ENCODE results near the gene SLITRK3. TPM values are rescaled to one million over a fixed set of nuclear protein-coding genes. Genes with fewer than 3 reads are reported as not detected.

The SLITRK3 gene
- total RNA-seq, 2 experiments from 2014 or later = not detected

DNA sequence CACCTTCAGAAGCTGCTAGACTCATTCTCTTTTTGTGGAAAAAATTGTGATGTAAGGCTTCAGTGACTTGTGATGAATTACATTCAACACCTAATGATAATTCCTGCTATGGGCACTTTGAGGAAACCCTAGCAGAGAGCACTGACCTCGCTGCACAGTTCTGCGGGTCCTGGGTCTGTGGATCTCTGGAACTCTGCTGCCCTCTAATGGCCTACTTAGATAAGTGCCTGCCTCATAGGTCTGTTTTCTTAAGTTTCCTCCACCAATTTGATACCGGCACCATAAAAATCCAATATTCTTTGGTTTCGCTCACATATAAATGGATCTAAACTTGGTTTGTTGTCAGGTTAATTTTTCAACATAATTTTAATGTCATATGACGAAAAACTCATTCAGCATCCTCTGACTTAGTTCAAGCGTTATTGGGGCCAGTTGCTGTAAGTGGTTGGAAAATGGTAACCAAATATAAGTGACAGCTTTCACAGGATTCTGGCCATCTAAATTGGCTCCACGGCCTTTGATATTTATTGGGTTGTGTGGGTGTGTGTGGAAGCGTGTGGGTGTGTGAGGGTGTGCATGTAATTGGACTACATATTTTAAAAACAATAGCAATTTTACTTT lies 10.4 kb downstream of the SLITRK3 start:
- peak; percentile 59 for DNase-seq (ENCODE audit: low spot score)
- Histone ChIP-seq H3K4me2 (ENCODE audit: low read length) (no peak overlapping the region), H3K9me2 (ENCODE audit: insufficient read depth, low read length) (no peaks in the 10 kb centered on the region), H4K20me1 (ENCODE audit: insufficient read depth, low read length) (no peaks in the 10 kb centered on the region), H3K9me3 (ENCODE audit: low read length) (no peaks in the 10 kb centered on the region), H3K27ac (ENCODE audit: low read depth, low read length, poor library complexity, severe bottlenecking) (no peak overlapping the region), H3K36me3 (ENCODE audit: insufficient read depth, low read length) (no peaks in the 10 kb centered on the region), H2AFZ (ENCODE audit: low read length) (no peak overlapping the region), H3K4me1 (ENCODE audit: insufficient read depth, low read length, poor library complexity, severe bottlenecking) (no peaks in the 10 kb centered on the region), H3K4me3 (ENCODE audit: low read depth, low read length, poor library complexity, severe bottlenecking) (no peak overlapping the region), H3K79me2 (ENCODE audit: insufficient read depth, low read depth, low read length) (no peaks in the 10 kb centered on the region)
- ChIA-PET POLR2A (no interaction called here), CTCF (ENCODE audit: unreplicated experiment) (no interaction called here)
- intact Hi-C loops (cut with micrococcal nuclease; ENCODE audit: unreplicated experiment) = loop anchor here (10.0 kb wide), 1 partner anchor 1271 kb away; no protein-coding TSS in a partner anchor
- no TSS peak for BruUV-seq (replicated peaks)
- no peak for TF ChIP-seq EZH2phosphoT487 (IDR thresholded peaks at IDR 0.05; ENCODE audit: borderline replicate concordance, low read depth, low read length)
- TF ChIP-seq, protein P1, sequence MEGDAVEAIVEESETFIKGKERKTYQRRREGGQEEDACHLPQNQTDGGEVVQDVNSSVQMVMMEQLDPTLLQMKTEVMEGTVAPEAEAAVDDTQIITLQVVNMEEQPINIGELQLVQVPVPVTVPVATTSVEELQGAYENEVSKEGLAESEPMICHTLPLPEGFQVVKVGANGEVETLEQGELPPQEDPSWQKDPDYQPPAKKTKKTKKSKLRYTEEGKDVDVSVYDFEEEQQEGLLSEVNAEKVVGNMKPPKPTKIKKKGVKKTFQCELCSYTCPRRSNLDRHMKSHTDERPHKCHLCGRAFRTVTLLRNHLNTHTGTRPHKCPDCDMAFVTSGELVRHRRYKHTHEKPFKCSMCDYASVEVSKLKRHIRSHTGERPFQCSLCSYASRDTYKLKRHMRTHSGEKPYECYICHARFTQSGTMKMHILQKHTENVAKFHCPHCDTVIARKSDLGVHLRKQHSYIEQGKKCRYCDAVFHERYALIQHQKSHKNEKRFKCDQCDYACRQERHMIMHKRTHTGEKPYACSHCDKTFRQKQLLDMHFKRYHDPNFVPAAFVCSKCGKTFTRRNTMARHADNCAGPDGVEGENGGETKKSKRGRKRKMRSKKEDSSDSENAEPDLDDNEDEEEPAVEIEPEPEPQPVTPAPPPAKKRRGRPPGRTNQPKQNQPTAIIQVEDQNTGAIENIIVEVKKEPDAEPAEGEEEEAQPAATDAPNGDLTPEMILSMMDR (conservative IDR thresholded peaks at IDR 0.05; ENCODE audit: low read length) = peak; percentile 91

DNA sequence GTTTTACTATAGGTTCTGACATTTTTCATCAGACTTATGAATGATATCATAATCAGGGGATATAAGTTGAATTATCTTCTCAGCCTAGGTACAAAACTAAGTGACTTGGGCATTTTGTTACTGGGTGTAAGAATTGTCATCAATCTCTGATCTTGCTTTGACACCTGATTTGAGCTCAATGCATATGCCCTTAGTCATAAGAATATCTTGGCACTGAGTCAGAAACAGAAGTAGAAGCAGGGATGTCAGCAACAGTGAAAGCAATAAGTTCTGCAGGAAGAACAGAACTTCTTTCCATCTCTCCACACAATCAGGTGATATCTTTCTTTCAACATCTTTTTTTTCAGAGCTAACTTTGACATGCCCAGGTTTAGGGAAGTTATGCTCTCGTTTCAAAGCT lies 14.6 kb downstream of the SLITRK3 start:
- intact Hi-C loops (cut with micrococcal nuclease; ENCODE audit: unreplicated experiment) = loop anchor here (10.0 kb wide), 1 partner anchor 1267 kb away; no protein-coding TSS in a partner anchor
- CTCF ChIA-PET (ENCODE audit: unreplicated experiment) = no interaction called here
- POLR2A ChIA-PET = no interaction called here

DNA sequence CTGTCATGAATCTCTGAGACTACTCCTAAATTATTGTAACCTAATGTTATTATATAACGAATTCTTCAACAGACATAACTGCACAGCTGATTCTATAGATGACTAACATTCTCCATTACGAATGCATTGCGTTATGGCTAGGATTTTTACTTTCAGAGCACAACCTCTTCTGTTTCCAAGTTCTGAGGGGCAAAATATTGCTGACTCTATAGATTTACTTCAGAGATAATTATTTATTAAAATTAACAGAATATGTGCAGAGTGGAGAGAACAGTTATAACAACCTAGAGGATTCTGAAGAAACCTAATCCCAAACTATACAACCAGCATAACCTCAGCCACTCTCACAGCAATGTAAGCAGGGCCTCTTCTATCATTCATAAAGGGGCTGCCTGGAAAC lies 25.9 kb downstream of the SLITRK3 start:
- no peak overlapping the region for H3K4me2 ChIP-seq (ENCODE audit: low read length)
- H4K20me1 ChIP-seq (ENCODE audit: insufficient read depth, low read length) = no peaks in the 10 kb centered on the region
- no peaks in the 10 kb centered on the region for H3K36me3 ChIP-seq (ENCODE audit: insufficient read depth, low read length)
- no peaks in the 10 kb centered on the region for H3K4me1 ChIP-seq (ENCODE audit: insufficient read depth, low read length, poor library complexity, severe bottlenecking)
- no peaks in the 10 kb centered on the region for H3K79me2 ChIP-seq (ENCODE audit: insufficient read depth, low read depth, low read length)
- H3K27ac ChIP-seq (ENCODE audit: low read depth, low read length, poor library complexity, severe bottlenecking) = no peak overlapping the region
- no TSS peak for BruUV-seq (replicated peaks)
- no peaks in the 10 kb centered on the region for H3K9me3 ChIP-seq (ENCODE audit: low read length)
- intact Hi-C loops (cut with micrococcal nuclease; ENCODE audit: unreplicated experiment) = no loop called here
- DNase-seq (ENCODE audit: low spot score) = no peak
- no peak overlapping the region for H3K4me3 ChIP-seq (ENCODE audit: low read depth, low read length, poor library complexity, severe bottlenecking)
- no peak overlapping the region for H2AFZ ChIP-seq (ENCODE audit: low read length)
- TF ChIP-seq, protein P1 (conservative IDR thresholded peaks at IDR 0.05; ENCODE audit: low read length) = no peak
- no peak for TF ChIP-seq EZH2phosphoT487 (IDR thresholded peaks at IDR 0.05; ENCODE audit: borderline replicate concordance, low read depth, low read length)
- POLR2A ChIA-PET = interaction anchor here (0.6 kb wide), 1 partner anchor 821 kb away, joined by 3 read pairs; no protein-coding TSS in a partner anchor
- CTCF ChIA-PET (ENCODE audit: unreplicated experiment) = no interaction called here
- H3K9me2 ChIP-seq (ENCODE audit: insufficient read depth, low read length) = no peaks in the 10 kb centered on the region

More for the DNA sequence above, 14.6 kb downstream of the SLITRK3 start:
- H3K4me3 ChIP-seq (ENCODE audit: low read depth, low read length, poor library complexity, severe bottlenecking) = no peak overlapping the region
- DNase-seq (ENCODE audit: low spot score) = no peak
- no TSS peak for BruUV-seq (replicated peaks)
- no peaks in the 10 kb centered on the region for H3K79me2 ChIP-seq (ENCODE audit: insufficient read depth, low read depth, low read length)
- no peaks in the 10 kb centered on the region for H4K20me1 ChIP-seq (ENCODE audit: insufficient read depth, low read length)
- no peak overlapping the region for H3K27ac ChIP-seq (ENCODE audit: low read depth, low read length, poor library complexity, severe bottlenecking)
- H3K4me1 ChIP-seq (ENCODE audit: insufficient read depth, low read length, poor library complexity, severe bottlenecking) = no peaks in the 10 kb centered on the region
- no peaks in the 10 kb centered on the region for H3K9me3 ChIP-seq (ENCODE audit: low read length)
- TF ChIP-seq, protein P1 (conservative IDR thresholded peaks at IDR 0.05; ENCODE audit: low read length) = no peak
- no peak for TF ChIP-seq EZH2phosphoT487 (IDR thresholded peaks at IDR 0.05; ENCODE audit: borderline replicate concordance, low read depth, low read length)
- no peak overlapping the region for H2AFZ ChIP-seq (ENCODE audit: low read length)
- H3K9me2 ChIP-seq (ENCODE audit: insufficient read depth, low read length) = no peaks in the 10 kb centered on the region
- H3K36me3 ChIP-seq (ENCODE audit: insufficient read depth, low read length) = no peaks in the 10 kb centered on the region
- H3K4me2 ChIP-seq (ENCODE audit: low read length) = no peak overlapping the region
